DND-41 (cell line): ENCODE measurements around the gene OR2W3.

Source experiments
- ATAC-seq: fragments of 200-7000 bp; cut with Tn5 transposase; 3 replicates; pipeline ENCODE4 v1.9.1; 2021; ENCODE audit warnings: low read depth; ENCODE audit not compliant: insufficient read depth
- DNase-seq: peaks from one replicate; pipeline ENCODE4 v3.0.0-alpha.2; 2020
- H2AFZ ChIP-seq: 2 replicates; pipeline ENCODE4 v1.6.0; 2012; ENCODE audit warnings: low read depth, low read length
- H3K27ac ChIP-seq: 2 replicates; pipeline ENCODE4 v1.5.1; 2012; ENCODE audit warnings: low read length, inconsistent platforms
- H3K27me3 ChIP-seq: fragments of 200-600 bp; sonication (generic); 2 replicates; pipeline ENCODE4 v1.6.0; 2012; ENCODE audit warnings: low read length, mild to moderate bottlenecking, inconsistent platforms; ENCODE audit not compliant: insufficient read depth, poor library complexity
- H3K36me3 ChIP-seq: 2 replicates; pipeline ENCODE4 v1.5.1; 2012; ENCODE audit warnings: low read length, inconsistent platforms; ENCODE audit not compliant: insufficient read depth
- H3K4me1 ChIP-seq: 2 replicates; pipeline ENCODE4 v1.5.1; 2012; ENCODE audit warnings: mild to moderate bottlenecking, low read length; ENCODE audit not compliant: insufficient read depth
- H3K4me2 ChIP-seq: 2 replicates; pipeline ENCODE4 v1.6.0; 2012; ENCODE audit warnings: mild to moderate bottlenecking, moderate library complexity, low read length, inconsistent platforms; ENCODE audit not compliant: insufficient read depth
- H3K4me3 ChIP-seq, 2 experiments: fragments of 200-600 bp in 1 of 2; shearing (Covaris generic) in 1 of 2; 2 replicates each; pipeline ENCODE4 v1.5.1; 2012 to 2016; ENCODE audit warnings: inconsistent platforms in 2 of 2, low read length in 2 of 2, mild to moderate bottlenecking in 2 of 2, low read depth in 1 of 2, moderate library complexity in 1 of 2
- H3K79me2 ChIP-seq: 2 replicates; pipeline ENCODE4 v1.6.0; 2012; ENCODE audit warnings: low read length, inconsistent platforms; ENCODE audit not compliant: insufficient read depth
- H3K9ac ChIP-seq: 2 replicates; pipeline ENCODE4 v1.6.0; 2012; ENCODE audit warnings: low read depth, mild to moderate bottlenecking, inconsistent platforms, low read length, moderate library complexity
- H3K9me3 ChIP-seq: 2 replicates; pipeline ENCODE4 v1.5.1; 2012; ENCODE audit warnings: low read length, moderate library complexity, mild to moderate bottlenecking, inconsistent platforms; ENCODE audit not compliant: insufficient read depth, severe bottlenecking
- H4K20me1 ChIP-seq: 2 replicates; pipeline ENCODE4 v1.6.0; 2012; ENCODE audit warnings: low read length; ENCODE audit not compliant: insufficient read depth
- EZH2 ChIP-seq: IDR thresholded peaks from 3 replicates; pipeline ENCODE4 v1.6.1; 2012; ENCODE audit warnings: borderline replicate concordance, low read depth, mild to moderate bottlenecking, moderate library complexity, low read length, inconsistent platforms; ENCODE audit not compliant: severe bottlenecking
- TF ChIP-seq, protein P1 (sequence below): IDR thresholded peaks from 2 replicates; pipeline ENCODE4 v1.5.1; 2012; ENCODE audit warnings: borderline replicate concordance, low read length, moderate library complexity, mild to moderate bottlenecking; ENCODE audit not compliant: poor library complexity, severe bottlenecking; ENCODE audit errors: extremely low read depth

Gene OR2W3

DNA sequence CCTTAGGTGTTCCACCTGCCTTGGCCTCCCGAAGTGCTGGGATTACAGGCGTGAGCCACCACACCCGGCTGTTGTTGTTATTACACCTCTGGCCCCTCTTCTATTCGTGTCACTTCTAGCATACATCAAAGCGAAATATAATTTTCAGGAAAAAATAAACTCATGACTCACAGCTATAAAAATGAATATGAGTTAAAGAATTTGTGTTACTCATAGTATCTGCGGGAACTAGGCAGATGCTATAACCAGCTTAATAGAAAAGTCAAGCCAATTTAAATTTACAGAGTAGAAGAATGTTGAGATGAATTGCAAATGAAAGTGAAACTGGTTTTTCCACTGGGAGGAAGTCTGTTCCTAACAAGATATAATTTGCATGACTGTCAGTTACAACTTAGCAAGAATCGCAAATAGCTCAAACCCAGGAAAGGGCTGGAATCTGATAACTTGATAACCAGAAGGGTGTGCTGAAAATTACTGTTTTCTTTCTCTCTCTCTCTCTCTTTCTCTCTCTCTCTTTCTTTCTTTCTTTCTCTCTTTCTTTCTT lies 11.2 kb downstream of the OR2W3 start:
- no peak for TF ChIP-seq EZH2
- TF ChIP-seq, protein P1, sequence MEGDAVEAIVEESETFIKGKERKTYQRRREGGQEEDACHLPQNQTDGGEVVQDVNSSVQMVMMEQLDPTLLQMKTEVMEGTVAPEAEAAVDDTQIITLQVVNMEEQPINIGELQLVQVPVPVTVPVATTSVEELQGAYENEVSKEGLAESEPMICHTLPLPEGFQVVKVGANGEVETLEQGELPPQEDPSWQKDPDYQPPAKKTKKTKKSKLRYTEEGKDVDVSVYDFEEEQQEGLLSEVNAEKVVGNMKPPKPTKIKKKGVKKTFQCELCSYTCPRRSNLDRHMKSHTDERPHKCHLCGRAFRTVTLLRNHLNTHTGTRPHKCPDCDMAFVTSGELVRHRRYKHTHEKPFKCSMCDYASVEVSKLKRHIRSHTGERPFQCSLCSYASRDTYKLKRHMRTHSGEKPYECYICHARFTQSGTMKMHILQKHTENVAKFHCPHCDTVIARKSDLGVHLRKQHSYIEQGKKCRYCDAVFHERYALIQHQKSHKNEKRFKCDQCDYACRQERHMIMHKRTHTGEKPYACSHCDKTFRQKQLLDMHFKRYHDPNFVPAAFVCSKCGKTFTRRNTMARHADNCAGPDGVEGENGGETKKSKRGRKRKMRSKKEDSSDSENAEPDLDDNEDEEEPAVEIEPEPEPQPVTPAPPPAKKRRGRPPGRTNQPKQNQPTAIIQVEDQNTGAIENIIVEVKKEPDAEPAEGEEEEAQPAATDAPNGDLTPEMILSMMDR, result no peak
- Histone ChIP-seq H3K79me2 (no peaks in the 10 kb centered on the region), H3K9me3 (no peaks in the 10 kb centered on the region), H3K4me1 (peaks cover 21% of the 10 kb centered on the region), H3K36me3 (no peaks in the 10 kb centered on the region), H3K4me2 (peak overlapping the region; percentile 41; the same call in 1 of the 2 replicates), H2AFZ (peak overlapping the region; percentile 59), H3K4me3 (no peak overlapping the region), H3K27me3 (no peaks in the 10 kb centered on the region), H4K20me1 (no peaks in the 10 kb centered on the region), H3K27ac (peak overlapping the region; percentile 63), H3K9ac (no peak overlapping the region)
- ATAC-seq (peak; percentile 95), DNase-seq (no peak)

DNA sequence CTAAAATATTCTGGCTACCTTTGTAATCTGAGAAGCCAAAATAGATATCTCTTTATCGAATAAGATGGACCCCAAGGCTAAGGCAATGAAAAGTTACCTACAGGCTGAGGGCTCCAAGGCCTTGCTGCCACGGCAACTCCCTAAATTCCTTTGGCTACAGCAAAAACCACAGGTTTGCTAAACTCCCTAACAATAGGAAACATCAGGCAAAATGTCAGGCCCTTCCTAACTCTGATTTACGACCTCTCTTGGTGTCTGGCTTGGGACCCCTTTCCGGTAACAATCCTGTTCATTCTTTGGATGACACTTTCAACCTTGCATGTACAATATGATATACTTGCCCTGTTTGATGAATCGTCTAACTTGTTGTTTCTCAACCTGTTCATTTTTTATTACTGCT lies 13.4 kb downstream of the OR2W3 start:
- H3K27me3 ChIP-seq, result no peaks in the 10 kb centered on the region
- H3K4me3 ChIP-seq, result no peak overlapping the region
- DNase-seq, result no peak
- H3K9ac ChIP-seq, result no peak overlapping the region
- H4K20me1 ChIP-seq, result no peaks in the 10 kb centered on the region
- no peak for ATAC-seq
- H3K36me3 ChIP-seq, result no peaks in the 10 kb centered on the region
- H3K4me2 ChIP-seq, result no peak overlapping the region
- H2AFZ ChIP-seq, result no peak overlapping the region
- peaks cover 21% of the 10 kb centered on the region for H3K4me1 ChIP-seq
- no peaks in the 10 kb centered on the region for H3K79me2 ChIP-seq
- no peak overlapping the region for H3K27ac ChIP-seq
- no peaks in the 10 kb centered on the region for H3K9me3 ChIP-seq
- TF ChIP-seq, protein P1, result no peak
- no peak for TF ChIP-seq EZH2

DNA sequence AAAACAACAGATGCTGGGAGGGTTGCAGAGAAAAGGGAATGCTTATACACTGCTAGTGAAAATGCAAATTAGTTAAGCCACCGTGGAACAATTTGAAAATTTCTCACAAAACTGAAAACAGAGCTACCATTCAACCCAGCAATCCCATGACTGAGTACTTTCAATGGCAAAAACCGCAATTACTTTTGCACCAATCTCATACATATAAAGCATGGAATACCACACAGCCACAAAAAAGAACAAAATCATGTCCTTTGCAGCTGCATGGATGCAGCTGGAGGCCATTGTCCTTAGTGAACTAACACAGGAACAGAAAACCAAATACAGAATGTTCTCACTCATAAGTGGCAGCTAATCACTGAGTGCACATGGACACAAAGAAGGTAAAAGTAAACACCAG lies 18.4 kb downstream of the OR2W3 start:
- ATAC-seq (no peak), DNase-seq (no peak)
- H3K4me1 ChIP-seq, result no peaks in the 10 kb centered on the region
- H3K79me2 ChIP-seq, result no peaks in the 10 kb centered on the region
- H3K9me3 ChIP-seq, result no peaks in the 10 kb centered on the region
- H3K27ac ChIP-seq, result no peak overlapping the region
- no peak overlapping the region for H3K4me3 ChIP-seq
- no peak overlapping the region for H3K9ac ChIP-seq
- no peak for TF ChIP-seq EZH2
- TF ChIP-seq, protein P1, result no peak
- no peak overlapping the region for H3K4me2 ChIP-seq
- H2AFZ ChIP-seq, result no peak overlapping the region
- H3K36me3 ChIP-seq, result no peaks in the 10 kb centered on the region
- no peaks in the 10 kb centered on the region for H4K20me1 ChIP-seq
- no peaks in the 10 kb centered on the region for H3K27me3 ChIP-seq
